Measurements from ENCODE around the gene C6orf47.
"Not testable (repeated sequence)": the region's sequence is repeated elsewhere in the genome, so short reads cannot be mapped to it uniquely, and the experiment has no call there.

The C6orf47 gene, protein sequence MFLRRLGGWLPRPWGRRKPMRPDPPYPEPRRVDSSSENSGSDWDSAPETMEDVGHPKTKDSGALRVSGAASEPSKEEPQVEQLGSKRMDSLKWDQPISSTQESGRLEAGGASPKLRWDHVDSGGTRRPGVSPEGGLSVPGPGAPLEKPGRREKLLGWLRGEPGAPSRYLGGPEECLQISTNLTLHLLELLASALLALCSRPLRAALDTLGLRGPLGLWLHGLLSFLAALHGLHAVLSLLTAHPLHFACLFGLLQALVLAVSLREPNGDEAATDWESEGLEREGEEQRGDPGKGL

DNA sequence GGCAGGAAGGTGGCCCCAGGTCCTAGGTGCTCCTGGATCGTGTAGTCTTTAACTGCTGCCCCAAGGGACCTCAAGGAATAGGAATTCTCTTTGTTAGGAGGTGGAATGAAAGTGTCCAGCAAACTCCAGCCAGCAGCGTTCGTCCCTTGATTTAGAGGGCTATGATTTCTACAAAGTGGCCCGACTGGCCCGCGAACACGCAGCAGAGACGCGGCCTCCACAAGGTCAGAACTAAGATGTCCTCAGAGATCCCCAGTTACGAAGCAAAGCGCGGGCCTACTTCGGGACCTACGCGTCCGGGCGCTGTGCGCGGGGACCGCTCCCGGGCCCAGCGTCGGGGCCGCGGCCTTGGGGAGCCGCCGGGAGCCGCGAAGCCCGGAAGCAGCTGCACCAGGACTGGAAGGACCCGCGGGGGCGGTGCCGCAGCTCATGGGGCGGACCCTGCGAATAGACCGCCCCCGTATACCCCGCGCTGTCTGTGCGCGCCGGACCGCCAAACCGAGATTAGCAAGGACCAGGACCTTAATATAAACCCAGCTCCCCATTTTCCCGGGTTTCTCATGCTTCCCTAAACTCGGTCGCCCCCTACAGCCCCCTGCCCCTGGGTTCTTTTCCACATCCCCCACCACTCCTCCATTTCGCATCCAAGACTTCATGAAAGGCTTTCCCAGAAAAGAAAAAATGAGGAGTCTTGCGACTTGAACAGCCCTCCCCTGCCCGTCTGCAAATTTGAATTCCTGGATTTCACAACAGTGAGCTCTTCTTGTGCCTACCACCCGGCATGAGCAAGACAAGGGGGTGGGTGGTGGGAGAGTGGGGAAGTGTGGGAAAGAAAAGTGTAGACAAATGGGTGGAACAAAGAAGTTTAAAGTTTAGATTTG is at the start of gene C6orf47:
Gene C6orf47 (minus strand): TSS at position 398 of the 881 bp plus-strand sequence. CDS start 831 bp downstream, outside the sequence.
- in situ Hi-C loops (cut with MboI; ENCODE audit: low sequenced_read_pairs), result loop anchor here (25.0 kb wide), 1 partner anchor 302 kb away; the partner anchor contains the start of genes DXO, NELFE and SKIC2

DNA sequence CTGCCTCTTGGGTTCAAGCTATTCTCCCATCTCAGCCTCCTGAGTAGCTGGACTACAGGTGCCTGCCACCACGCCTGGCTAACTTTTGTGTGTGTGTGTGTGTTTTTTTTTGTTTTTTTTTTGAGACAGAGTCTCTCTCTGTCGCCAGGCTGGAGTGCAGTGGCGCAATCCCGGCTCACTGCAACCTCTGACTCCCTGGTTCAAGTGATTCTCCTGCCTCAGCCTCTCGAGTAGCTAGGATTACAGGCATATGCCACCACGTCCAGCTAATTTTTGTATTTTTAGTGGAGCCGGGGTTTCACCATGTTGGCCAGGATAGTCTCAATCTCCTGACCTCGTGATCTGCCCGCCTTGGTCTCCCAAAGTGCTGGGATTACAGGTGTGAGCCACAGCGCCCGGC is 48.6 kb upstream of the C6orf47 start:
- in situ Hi-C loops (cut with MboI; ENCODE audit: low sequenced_read_pairs), result not testable (repeated sequence)

DNA sequence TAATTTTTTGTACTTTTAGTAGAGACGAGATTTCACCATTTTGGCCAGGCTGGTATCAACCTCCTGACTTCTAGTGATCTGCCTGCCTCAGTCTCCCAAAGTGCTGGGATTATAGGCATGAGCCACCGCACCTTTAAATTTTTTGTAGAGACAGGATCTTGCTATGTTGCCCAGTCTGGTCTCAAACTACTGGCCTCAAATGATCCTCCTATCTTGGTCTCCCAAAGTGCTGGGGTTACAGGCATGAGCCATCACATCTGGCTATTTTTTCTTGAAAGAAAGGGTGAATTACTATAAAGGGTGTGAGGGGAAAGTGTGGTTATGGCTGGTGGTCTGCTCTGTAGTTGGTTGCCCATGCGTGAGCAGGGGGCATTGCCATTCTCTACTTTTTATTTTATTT is 47.6 kb upstream of the C6orf47 start:
- in situ Hi-C loops (cut with MboI; ENCODE audit: low sequenced_read_pairs), result no loop called here

DNA sequence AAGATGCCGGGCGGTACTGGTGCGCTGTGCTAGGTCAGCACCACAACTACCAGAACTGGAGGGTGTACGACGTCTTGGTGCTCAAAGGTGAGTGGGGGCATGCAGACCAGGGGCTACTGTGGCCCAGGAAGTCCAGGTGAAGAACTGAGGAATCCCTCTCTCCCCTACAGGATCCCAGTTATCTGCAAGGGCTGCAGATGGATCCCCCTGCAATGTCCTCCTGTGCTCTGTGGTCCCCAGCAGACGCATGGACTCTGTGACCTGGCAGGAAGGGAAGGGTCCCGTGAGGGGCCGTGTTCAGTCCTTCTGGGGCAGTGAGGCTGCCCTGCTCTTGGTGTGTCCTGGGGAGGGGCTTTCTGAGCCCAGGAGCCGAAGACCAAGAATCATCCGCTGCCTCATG is 47.1 kb upstream of the C6orf47 start:
- in situ Hi-C loops (cut with MboI; ENCODE audit: low sequenced_read_pairs), result no loop called here

DNA sequence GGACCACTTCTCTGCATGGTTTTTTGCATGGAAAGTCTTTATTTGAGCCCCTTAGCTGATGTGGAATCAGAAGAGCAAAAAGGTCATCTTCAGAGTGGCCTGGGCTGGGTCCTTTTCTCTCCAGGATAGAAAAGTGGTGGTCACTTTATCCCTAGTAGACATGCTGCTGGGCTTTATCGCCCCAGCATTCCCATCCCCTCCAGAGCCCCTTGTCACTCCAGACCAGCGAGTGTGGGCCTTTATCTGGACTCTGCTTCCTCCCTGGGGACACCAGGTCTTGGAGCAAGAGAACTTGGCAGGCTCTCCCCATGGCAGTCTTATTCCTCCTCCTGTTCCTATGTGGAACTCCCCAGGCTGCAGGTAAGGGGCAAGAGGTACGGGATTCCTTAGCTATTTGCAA is 46.0 kb upstream of the C6orf47 start, which contains the start of gene LY6G6F:
Gene LY6G6F (plus strand): TSS at position 268 of the 400 bp plus-strand sequence. CDS start 41 bp downstream, at position 309.
- in situ Hi-C loops (cut with MboI; ENCODE audit: low sequenced_read_pairs), result no loop called here

DNA sequence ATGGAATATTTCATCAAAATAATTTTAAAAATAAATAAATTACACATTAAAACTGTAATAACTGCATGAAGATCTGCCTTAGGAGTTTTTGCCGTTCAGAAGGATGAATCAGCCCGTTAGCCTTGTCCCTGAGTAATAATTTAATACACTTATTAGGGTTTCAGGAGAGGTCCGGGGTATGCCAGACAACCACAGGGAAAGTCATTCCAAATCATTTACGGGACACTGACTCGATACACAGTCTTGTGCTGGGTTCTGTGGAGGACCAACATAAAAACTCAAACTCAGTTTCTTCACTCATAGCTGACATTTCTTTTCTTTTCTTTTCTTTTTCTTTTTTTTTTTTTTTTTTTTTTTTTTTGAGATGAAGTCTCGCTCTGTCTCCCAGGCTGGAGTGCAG is 45.4 kb upstream of the C6orf47 start:
- in situ Hi-C loops (cut with MboI; ENCODE audit: low sequenced_read_pairs), result no loop called here

DNA sequence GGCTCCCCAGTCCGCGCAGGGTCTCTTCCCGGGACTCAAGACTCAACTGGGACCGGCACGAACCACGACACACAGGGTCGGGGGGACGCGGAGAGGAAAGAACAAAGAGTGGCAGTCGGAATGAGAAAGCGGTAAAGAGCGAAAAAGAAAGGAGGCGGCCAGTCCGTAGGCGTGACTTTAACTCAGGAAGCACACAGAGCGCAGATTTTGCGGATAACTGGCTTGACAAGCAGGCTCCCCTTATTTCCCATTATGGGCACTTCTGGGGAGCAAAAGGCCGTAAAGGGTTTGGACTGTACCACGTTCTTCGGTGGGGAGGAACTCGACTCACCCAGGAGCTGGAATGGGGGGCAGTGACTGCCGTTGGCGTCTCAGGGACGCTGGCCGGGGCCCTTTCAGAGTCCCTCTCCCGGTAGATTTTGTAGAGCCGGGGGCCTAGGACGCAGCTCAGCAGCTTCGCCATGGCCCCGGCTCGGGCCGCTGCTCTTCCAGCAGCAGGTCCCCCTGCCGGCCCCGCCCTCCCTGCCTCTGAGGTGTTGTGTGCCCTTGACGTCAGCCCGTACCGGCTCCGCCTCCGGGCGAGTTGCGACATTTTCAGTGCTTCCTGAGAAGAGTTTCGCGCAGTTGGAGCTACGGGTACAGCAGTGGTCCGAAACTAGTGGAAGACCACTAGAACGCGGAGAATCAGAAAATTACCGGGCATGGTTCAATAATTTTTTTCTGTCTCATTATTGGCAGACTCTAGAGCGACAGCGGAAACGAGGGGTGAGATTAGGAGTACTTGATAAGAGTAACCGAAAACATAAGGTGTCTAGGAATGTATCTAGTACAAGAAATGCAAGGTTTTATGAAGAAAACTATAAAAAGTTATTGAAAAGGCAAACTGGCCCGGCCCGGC is 42.5 kb upstream of the C6orf47 start, which contains the start of gene ABHD16A:
Gene ABHD16A (minus strand): TSS at position 506 of the 898 bp plus-strand sequence. CDS start 43 bp downstream, at position 463.
- in situ Hi-C loops (cut with MboI; ENCODE audit: low sequenced_read_pairs), result no loop called here

DNA sequence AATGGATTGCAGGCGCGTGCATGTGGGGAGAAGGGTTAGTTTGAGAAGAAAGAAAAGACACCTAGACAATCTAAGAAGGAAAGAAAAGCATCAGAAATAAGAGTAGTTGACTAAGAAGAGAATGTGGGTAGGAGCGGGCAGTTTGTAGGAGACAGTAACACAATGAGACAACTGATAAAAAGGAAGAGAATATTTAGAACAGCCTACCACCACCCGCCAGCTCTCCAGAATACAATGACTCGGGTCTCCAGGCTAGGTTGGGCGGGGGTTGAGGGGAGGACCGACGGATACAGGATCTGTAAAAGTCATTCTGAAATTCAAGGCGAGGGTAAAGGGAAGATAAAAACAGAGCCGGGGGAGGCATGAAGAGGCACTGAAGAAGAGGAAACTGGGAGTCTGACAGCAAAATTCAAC is 41.8 kb upstream of the C6orf47 start:
- in situ Hi-C loops (cut with MboI; ENCODE audit: low sequenced_read_pairs), result no loop called here

DNA sequence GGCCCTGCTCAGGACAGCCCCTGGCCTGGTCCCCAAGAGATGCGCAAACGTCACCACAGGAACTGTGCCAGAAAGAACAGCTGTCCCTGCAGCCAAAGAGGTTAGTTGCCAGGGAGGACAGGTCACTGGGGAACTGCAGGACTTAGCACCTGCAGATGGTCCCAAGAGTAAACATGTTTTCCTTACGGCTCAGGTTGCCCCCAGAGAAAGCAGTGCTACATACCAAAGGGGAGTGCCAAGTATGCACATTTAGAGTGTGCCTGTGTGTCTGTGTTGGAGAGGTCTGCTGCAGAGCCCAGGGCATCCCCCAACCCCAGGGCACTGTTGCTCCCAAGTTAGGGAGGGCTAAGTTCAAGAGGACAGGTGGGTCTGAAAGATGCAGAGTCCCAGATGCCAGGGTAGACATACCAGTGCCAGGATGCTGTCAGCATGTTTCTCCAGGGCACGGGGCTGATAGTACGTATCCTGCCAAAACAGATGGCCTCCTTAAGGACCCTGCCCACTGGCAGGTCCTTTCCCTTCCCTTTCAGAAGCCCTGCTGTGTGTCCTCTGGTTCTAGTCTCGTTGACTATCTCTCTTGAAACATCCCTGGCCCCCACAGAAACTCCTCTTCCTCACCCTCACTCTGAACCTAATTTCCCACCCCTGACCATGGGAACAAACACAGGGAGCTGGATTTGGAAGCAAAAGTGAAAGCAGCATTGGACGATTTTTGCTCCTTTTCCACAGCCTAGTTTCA is 41.3 kb upstream of the C6orf47 start:
- in situ Hi-C loops (cut with MboI; ENCODE audit: low sequenced_read_pairs), result no loop called here

DNA sequence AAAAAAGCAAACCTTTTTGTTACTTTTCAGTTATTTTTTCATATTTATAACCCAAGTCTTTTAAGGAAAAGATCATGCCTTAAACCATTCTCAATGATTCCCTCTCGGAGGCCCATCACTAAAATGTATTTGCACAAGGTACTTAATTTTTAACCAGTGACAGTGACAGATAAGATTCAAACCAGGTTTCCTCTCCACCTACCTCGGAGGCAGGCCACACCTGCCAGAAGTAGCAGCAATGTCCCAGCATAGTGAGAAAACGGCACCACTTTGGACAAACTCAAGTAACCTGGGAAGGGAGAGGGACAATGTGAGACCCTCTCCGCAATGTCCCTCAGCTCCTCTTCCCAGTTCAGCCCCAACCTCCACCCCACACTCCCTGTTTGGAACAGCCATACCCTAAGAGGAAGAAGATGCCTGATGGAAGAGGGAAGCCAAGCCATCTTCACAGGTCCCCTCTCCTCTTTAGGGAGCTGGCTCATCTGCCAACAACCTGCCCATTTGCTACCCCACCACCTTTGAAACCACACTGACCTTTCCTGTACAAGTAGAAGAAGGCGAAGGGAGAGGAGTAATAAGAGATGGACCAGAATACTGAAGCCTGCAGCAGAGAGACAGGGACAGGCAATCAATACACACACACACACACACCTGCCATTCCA is 40.3 kb upstream of the C6orf47 start:
- in situ Hi-C loops (cut with MboI; ENCODE audit: low sequenced_read_pairs), result no loop called here

DNA sequence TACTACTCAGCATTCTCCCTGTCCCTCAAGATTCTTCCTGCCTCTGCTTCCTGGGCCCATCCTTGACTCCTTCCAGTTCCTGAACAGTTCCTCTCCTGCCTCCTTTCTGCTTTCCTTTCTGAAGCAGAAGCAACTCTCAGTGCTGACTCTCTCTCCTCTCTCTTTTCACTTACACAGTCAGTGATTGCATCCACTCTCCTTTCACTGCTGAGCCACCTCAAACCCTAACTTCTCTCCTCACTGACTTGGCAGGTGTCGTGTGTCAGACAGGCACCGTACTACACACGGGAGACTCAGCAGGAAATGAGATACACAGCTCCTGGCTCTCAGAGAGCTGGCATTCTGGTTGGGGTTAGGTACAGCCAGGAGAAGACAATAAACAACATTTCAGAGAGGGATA is 37.0 kb upstream of the C6orf47 start:
- in situ Hi-C loops (cut with MboI; ENCODE audit: low sequenced_read_pairs), result no loop called here

DNA sequence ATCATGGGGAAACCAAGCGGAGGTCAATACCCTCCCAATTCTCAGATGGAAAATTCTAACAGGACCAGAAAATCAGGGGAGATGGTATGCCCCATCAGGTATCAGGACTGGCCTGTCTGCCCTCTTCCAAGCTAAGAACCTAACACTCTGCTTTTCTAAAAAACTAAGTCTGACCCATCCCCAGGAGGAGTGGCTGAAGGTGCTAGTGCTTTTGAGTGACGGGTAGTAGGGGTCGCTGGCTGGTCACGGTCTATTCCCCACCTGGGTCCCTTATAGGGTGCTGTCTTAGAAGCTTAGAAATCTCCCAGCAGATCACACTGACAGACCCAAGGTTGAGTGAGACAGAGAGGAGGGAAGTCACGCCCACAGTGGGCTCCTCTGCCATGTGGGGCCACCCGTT is 33.0 kb upstream of the C6orf47 start:
- in situ Hi-C loops (cut with MboI; ENCODE audit: low sequenced_read_pairs), result no loop called here

DNA sequence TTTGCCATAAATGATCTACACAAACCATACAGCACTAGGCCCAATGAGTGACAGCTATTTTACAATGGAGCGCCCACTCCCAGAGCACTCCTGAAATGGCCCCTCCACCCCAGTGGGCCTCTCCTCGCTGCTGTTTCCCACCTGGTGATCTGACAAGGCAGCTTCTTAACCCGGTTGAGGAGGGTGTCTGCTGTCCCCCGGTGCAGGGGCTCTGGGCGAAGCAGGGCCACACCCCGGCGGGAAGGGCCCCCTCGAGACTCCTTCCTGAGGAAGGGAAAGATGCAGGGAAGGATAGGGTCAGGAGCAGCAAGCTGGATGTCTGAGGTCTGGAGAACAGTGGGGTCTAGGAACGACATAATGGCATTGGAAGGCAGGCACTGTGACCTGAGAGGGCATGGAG is 32.3 kb upstream of the C6orf47 start:
- in situ Hi-C loops (cut with MboI; ENCODE audit: low sequenced_read_pairs), result no loop called here

DNA sequence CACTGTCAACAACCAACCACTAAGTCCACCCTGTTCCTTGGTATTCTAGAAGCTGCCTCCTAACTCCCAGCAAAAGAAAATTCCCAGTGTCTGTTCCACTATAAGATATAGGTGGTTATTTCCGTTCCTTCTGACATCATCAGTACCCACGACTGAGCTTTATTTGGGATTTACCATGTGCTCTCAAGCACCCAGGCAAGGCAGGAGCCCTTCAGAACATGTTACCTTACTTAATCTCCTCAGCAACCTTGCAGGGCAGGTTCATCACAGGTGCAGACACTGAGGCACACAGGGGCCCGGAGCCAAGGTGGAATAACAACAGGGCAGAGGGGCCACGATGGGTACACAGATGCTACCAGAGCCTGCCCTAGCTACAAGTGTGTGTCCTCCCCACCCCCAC is 31.8 kb upstream of the C6orf47 start:
- in situ Hi-C loops (cut with MboI; ENCODE audit: low sequenced_read_pairs), result no loop called here

DNA sequence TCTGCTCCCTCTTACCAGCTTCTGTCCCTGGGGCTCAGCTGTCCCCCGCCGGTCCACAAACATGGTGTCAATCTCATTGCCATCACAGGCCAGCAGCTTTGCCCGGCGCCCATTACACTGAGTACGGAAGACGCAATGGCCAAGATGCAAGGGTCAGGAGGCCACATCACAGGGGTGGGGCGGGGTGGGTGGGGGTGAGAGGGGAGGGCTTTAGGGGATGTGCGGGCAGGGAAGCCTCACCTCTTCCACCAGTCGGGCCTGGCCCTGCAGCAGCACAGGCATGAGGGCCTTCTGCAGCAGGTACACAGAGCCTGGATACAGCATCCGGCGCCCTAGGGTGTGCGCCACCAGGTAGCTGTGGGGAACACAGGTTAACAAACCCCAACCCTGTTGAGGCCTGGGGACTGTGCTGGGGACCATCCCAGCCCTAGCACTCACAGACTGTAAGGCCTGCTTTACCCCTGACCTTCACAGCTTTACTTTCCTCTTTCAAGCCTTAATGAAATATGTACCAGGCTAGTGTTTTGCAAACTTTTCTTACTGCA is 31.1 kb upstream of the C6orf47 start:
- in situ Hi-C loops (cut with MboI; ENCODE audit: low sequenced_read_pairs), result no loop called here

DNA sequence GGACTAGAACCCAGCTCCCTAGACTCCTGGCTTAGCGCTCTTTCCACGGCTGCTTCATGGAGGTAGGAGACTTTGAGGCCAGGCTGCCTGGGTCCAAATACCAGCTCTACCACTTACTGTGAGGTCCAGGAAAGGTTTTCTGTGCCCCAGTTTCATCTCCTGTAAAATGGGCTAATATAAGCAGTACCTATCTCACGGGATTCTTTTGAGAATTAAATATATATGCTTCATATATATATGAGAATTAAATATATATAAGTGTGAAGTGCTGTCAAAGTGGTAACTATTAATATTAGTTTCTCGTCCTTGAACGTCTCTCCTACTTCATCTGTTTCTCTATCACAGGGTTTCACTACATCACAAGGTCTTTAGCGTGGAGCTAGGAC is 30.5 kb upstream of the C6orf47 start:
- in situ Hi-C loops (cut with MboI; ENCODE audit: low sequenced_read_pairs), result no loop called here

DNA sequence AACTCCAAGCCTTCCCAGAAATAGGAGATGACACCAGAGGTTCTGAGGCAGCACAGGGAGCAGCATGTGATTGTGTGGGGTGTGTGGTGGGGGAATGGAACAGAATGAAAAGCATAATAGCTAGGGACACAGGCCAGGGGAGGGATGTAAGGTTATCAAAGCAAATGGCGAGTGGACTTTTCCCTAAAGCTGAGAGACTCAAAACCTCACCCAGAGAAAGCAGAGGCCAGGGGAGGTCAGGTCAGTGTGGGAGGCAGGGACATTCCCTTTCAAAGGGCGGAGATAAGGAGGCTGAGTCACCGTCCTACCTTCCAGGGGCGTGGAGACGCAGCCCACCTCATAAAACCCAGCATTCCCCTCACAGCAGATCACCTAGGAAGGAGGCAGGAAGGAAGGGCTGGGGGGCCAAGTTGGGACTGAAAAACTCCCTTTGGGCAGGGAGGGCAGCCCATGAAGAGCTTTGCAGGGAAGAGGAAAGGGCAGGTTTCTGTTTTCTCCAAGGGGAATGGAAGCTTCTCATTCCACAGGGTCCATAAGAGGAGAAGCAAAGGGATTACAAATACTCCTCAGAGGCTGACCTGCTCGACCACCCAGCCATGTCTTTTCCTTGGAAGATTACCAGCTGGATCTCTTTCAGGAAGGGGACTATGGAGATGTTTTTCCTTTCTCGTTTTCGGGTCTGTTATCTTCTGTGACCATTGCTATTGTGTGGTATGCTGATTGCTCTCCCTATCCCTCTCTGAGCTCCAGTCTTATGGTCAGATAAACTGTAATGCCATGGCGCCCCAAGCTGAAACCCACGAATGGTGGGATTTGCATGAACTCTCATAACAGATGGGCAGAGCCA is 29.9 kb upstream of the C6orf47 start:
- in situ Hi-C loops (cut with MboI; ENCODE audit: low sequenced_read_pairs), result no loop called here

Data from HL-60/S4 treated with phorbol 12-myristate 13-acetate at 8.2 ng/mL for 4 days and 3 days (cell line).